Esophagus muscularis mucosa (tissue), 4 donors: Measurements from ENCODE around the gene DDX49. TPM values are rescaled to one million over a fixed set of nuclear protein-coding genes. Genes with fewer than 3 reads are reported as not detected.

ENCODE experiments used
- DNase-seq: peaks from one replicate; pipeline ENCODE4 v3.0.0-alpha.2; 2017; ENCODE audit errors: extremely low spot score
- H3K27ac ChIP-seq, 4 donors: fragments of 200-600 bp; sonication (generic); replicated peaks in 1 of 4; 1 replicate in 3 of 4; 2 replicates in 1 of 4; pipeline ENCODE4 v1.5.1; 2016 to 2019; ENCODE audit warnings: mild to moderate bottlenecking in 1 of 4
- H3K27me3 ChIP-seq, 4 donors: fragments of 200-600 bp; sonication (generic); one replicate each; pipeline versions ENCODE4 v1.5.1 to v1.6.0; 2016 to 2019
- H3K36me3 ChIP-seq, 4 donors: fragments of 200-600 bp; sonication (generic); one replicate each; pipeline ENCODE4 v1.5.1; 2016 to 2019
- H3K4me1 ChIP-seq, 4 donors: fragments of 200-600 bp; sonication (generic); one replicate each; pipeline ENCODE4 v1.5.1; 2016 to 2019
- H3K4me3 ChIP-seq, 4 donors: fragments of 200-600 bp; sonication (generic); 1 replicate in 2 of 4; 2 replicates in 2 of 4; pipeline ENCODE4 v1.5.1; 2016 to 2019; ENCODE audit warnings: mild to moderate bottlenecking in 4 of 4, moderate library complexity in 1 of 4
- H3K9me3 ChIP-seq, 4 donors: fragments of 200-600 bp; sonication (generic); 1 replicate in 3 of 4; 2 replicates in 1 of 4; pipeline ENCODE4 v1.5.1; 2016 to 2019
- EP300 ChIP-seq: sonication (generic); formaldehyde crosslinking; IDR thresholded peaks from one replicate; pipeline ENCODE4 v1.6.1; 2017; ENCODE audit warnings: antibody characterized with exemption
- POLR2A ChIP-seq: fragments of 450-650 bp; IDR thresholded peaks from one replicate; pipeline ENCODE4 v1.6.1; 2017; ENCODE audit warnings: antibody characterized with exemption, moderate library complexity, mild to moderate bottlenecking, low read depth
- POLR2AphosphoS5 ChIP-seq, 2 donors: sonication (generic); formaldehyde crosslinking; IDR thresholded peaks; one replicate each; pipeline ENCODE4 v1.6.1; 2017; ENCODE audit warnings: antibody characterized with exemption in 2 of 2
- WGBS: methylation state at CpG from one replicate; pipeline ENCODE4 v1.1.5; 2018; 5-methylcytosine and 5-hydroxymethylcytosine counted together
- intact Hi-C: fragments of 100-400 bp; cut with DNase I; formaldehyde crosslinking; loops from one replicate; pipeline ENCODE4 v1.15.1; 2023
- total RNA-seq, 4 donors: library from RNA; depleted of rRNA; stranded (reverse); fragments of >200 nt; gene quantifications; one replicate each; pipeline versions ENCODE4 v1.1.0 to v1.2.1, GENCODE V29; 2016
- TF ChIP-seq, protein P1 (sequence below), 3 experiments: fragments of 200-600 bp in 2 of 3; fragments of 450-650 bp in 1 of 3; sonication (generic) in 2 of 3; IDR thresholded peaks; one replicate each; pipeline ENCODE4 v1.5.1; 2017 to 2019; ENCODE audit warnings: antibody characterized with exemption in 3 of 3, mild to moderate bottlenecking in 2 of 3, moderate library complexity in 1 of 3

Gene DDX49
- total RNA-seq, 4 donors from 2014 or later: 38.4 to 42.6 (median 41.7) TPM

DNA sequence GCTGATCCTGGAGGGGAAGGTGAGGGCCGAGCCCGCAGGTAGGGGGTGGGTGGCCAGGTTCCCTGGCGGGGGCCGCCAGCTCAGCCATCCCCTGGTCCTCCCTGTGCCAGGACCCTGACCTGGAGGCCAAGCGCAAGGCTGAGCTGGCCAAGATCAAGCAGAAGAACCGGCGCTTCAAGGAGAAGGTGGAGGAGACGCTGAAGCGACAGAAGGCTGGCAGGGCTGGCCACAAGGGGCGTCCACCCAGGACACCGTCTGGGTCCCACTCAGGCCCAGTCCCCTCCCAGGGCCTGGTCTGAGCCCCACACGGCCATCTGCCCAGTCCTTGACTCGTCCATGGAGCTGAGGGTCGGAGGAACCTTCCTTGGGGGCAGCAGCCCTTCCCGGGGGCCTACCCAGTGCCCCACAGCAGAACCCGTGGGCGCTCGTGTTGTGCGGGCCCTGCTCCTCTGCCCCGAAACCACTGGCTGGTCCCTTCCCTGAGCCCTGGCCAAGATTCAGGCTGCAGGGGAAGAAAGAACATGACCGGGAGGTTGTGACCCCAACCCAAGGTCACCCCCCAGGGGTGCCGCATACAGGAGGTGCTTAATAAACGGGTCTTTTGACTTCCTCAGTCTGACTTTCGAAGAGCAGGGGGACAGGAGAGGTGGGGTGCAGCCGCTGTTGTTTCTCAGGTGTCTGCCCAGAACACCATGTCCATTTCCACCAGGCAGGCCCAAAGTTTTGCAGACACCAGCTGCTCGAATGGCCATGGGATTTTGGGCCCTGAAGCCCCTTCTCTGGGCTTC lies 8.7 kb downstream of the DDX49 start:
- WGBS: 84% methylated on average over 15 of the region's 26 CpGs
- H3K36me3 ChIP-seq: peaks cover 32 to 88% (median 79%) of the 10 kb centered on the region in 4 donors
- H3K27me3 ChIP-seq: no peaks in the 10 kb centered on the region
- H3K9me3 ChIP-seq: no peaks in the 10 kb centered on the region
- no peak overlapping the region for H3K27ac ChIP-seq
- no peak for DNase-seq
- no peak overlapping the region for H3K4me3 ChIP-seq
- intact Hi-C loops: no loop called here
- peak in 1 of 2 donors; percentile 18 for TF ChIP-seq POLR2AphosphoS5 (IDR thresholded peaks at IDR 0.05)
- no peak for TF ChIP-seq EP300
- no peak for TF ChIP-seq POLR2A
- H3K4me1 ChIP-seq: peaks cover 0 to 14% (median 12%) of the 10 kb centered on the region in 4 donors

DNA sequence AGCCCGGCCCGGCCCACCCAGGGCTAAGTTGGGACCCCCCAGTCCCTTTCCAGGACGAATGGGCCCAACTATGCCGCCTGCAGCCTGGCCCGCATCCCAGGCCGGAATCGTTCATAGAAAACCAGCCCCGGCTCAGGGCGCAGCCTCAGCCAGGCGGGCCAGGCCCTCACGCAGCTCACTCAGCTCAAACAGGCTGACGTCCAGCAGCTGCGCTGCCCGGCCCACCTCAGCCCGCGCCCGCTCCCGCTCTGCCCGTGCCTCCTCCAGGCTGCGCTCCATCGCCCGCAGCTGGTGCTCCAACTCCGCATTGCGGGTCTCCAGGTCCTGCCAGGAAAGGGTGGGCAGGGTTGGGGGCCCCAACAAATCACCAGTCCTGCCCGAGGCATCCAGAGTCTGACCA lies 9.8 kb downstream of the DDX49 start:
- Histone ChIP-seq H3K9me3 (no peaks in the 10 kb centered on the region), H3K27me3 (no peaks in the 10 kb centered on the region), H3K36me3 (peaks cover 34 to 88% (median 77%) of the 10 kb centered on the region in 4 donors), H3K4me3 (no peak overlapping the region), H3K27ac (no peak overlapping the region), H3K4me1 (peaks cover 0 to 14% (median 12%) of the 10 kb centered on the region in 4 donors)
- TF ChIP-seq, protein P1, sequence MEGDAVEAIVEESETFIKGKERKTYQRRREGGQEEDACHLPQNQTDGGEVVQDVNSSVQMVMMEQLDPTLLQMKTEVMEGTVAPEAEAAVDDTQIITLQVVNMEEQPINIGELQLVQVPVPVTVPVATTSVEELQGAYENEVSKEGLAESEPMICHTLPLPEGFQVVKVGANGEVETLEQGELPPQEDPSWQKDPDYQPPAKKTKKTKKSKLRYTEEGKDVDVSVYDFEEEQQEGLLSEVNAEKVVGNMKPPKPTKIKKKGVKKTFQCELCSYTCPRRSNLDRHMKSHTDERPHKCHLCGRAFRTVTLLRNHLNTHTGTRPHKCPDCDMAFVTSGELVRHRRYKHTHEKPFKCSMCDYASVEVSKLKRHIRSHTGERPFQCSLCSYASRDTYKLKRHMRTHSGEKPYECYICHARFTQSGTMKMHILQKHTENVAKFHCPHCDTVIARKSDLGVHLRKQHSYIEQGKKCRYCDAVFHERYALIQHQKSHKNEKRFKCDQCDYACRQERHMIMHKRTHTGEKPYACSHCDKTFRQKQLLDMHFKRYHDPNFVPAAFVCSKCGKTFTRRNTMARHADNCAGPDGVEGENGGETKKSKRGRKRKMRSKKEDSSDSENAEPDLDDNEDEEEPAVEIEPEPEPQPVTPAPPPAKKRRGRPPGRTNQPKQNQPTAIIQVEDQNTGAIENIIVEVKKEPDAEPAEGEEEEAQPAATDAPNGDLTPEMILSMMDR (IDR thresholded peaks at IDR 0.05): no peak
- TF ChIP-seq POLR2AphosphoS5 (IDR thresholded peaks at IDR 0.05) (no peak), EP300 (no peak), POLR2A (no peak)
- WGBS: 92% methylated on average over 18 of the region's 25 CpGs
- no peak for DNase-seq
- intact Hi-C loops: no loop called here

DNA sequence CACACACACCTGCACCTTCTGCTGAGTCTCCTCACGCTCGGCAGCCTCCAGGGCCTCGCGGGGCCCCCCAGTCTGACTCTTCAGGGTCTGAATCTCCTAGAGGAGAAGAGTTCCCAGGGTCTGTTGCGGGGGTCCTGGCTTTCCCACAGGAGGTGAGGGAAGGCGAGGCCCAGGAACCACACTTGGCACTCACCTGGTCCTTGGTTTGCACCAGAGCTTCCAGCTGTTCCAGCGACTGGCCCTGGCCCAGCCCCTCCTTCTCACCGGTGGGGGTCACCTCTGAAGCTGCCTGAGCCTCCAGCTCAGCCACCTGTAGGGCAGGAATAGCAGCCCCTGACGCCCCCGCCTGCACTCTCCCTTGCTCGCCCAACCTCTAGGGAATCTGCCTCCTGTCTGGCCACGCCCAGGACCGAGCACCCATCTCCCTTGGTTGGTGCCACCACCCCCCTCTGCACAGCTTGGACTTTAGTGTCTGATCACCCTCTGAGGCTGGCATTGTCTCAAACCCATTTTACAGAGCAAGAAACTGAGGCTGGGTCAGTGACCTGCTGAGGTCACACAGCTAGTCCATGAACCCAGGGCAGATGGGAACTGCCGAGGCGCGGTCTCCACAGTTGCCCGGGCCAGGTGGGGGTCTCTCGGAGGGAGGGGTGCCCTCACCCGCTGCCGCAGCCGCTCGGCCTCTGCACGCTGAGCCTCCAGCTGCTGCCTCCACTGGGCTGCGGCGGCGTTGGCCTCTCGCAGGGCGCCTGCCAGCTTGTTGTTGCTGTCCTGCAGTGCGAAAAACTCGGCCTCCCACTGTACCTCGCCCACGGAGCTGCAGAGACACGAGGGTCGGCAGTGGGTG lies 12.0 kb downstream of the DDX49 start:
- WGBS: 77% methylated on average over 17 of the region's 34 CpGs
- Histone ChIP-seq H3K36me3 (peaks cover 15 to 84% (median 66%) of the 10 kb centered on the region in 4 donors), H3K4me3 (peak overlapping the region in 3 of 4 donors; percentile 24 to 31 (median 29)), H3K4me1 (peaks cover 0 to 14% (median 12%) of the 10 kb centered on the region in 4 donors), H3K27ac (peak overlapping the region in 1 of 4 donors; percentile 36), H3K27me3 (no peaks in the 10 kb centered on the region), H3K9me3 (no peaks in the 10 kb centered on the region)
- TF ChIP-seq, protein P1 (IDR thresholded peaks at IDR 0.05): no peak
- TF ChIP-seq POLR2A (no peak), POLR2AphosphoS5 (IDR thresholded peaks at IDR 0.05) (no peak), EP300 (no peak)
- intact Hi-C loops: loop anchor here (10.0 kb wide), 1 partner anchor 53 kb away; no protein-coding TSS in a partner anchor
- DNase-seq: no peak

DNA sequence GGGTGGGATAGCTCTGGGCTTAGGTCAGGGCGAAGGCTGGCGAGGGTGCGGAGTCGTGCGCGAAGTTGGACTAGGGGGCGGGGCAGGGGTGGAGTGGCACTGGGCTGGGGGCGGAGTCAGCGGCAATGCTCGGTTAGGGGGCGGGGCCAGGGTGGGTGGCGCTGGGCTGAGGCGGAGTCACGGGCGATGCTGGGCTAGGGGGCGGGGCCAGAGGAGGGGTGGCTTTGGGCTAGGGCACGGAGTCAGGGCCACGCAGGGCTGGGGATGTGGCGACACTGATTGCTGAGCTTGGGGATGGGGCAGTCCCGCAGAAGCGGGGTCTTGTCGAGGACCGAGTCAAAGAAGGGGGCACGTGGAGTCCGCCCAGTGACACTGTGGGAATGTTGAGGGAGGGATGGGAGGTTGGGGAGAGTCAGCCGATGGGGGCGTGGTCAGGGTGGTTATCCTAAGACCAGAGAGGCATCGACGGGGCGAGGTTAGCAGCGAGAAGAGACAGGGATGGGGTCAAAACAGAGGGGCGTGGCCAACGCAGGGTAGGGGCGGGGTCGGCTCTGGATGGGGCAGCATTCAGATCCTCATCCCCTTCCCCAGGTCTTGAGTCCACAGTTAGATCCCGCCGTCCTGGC lies 12.8 kb downstream of the DDX49 start:
- Histone ChIP-seq H3K9me3 (no peaks in the 10 kb centered on the region), H3K4me1 (peaks cover 0 to 14% (median 12%) of the 10 kb centered on the region in 4 donors), H3K36me3 (peaks cover 10 to 84% (median 64%) of the 10 kb centered on the region in 4 donors), H3K27ac (peak overlapping the region in 1 of 4 donors; percentile 36), H3K27me3 (no peaks in the 10 kb centered on the region), H3K4me3 (peak overlapping the region; percentile 24 to 33 (median 30))
- intact Hi-C loops: loop anchor here (10.0 kb wide), 1 partner anchor 52 kb away; no protein-coding TSS in a partner anchor
- TF ChIP-seq POLR2A (no peak), EP300 (no peak)
- TF ChIP-seq, protein P1 (IDR thresholded peaks at IDR 0.05): no peak
- no peak for DNase-seq
- WGBS: 26% methylated on average over 28 of the region's 37 CpGs
